Measurements from ENCODE around the gene KLK2. TPM values are rescaled to one million over a fixed set of nuclear protein-coding genes. Genes with fewer than 3 reads are reported as not detected.

The KLK2 gene
- total and polyA plus RNA-seq, 10 donors: 0.37 to 1.2 (median 0.65) TPM; not detected in 5

- DNase-seq: no peak
- 52 to 79% (median 63%) methylated on average over 4 of the region's 4 CpGs for WGBS, 5 donors
- no peak overlapping the region for H3K27ac ChIP-seq
- H3K4me3 ChIP-seq: no peak overlapping the region
- H3K9me3 ChIP-seq: no peaks in the 10 kb centered on the region
- H3K27me3 ChIP-seq (replicated peaks in 1 of 7): peaks cover 0 to 91% (median 35%) of the 10 kb centered on the region in 7 donors
- TF ChIP-seq CTCF (IDR thresholded peaks at IDR 0.05 in 8 of 11, conservative IDR thresholded peaks at IDR 0.05 in 3 of 11) (no peak), POLR2AphosphoS5 (IDR thresholded peaks at IDR 0.05) (no peak), POLR2A (IDR thresholded peaks at IDR 0.05) (no peak)
- no peaks in the 10 kb centered on the region for H3K36me3 ChIP-seq
- peaks cover 0 to 9% (median 0%) of the 10 kb centered on the region in 6 donors for H3K4me1 ChIP-seq
- intact Hi-C loops (cut with DNase I; ENCODE audit: low total_unique reads): no loop called here
These were observed 37.5 kb downstream of the KLK2 start for GRCh38 chr19:50910722-50911121.

GRCh38 chr19:50911206-50912101 is 38.2 kb downstream of the KLK2 start, which contains the start of gene KLK4:
Gene KLK4, minus strand, starts transcription at chr19:50911395. Its CDS starts 657 bp downstream, at chr19:50910738.
- no peak for DNase-seq
- 52 to 68% (median 62%) methylated on average over 8 to 9 of the region's 9 CpGs for WGBS, 5 donors
- no peak for TF ChIP-seq POLR2A (IDR thresholded peaks at IDR 0.05)
- TF ChIP-seq CTCF (IDR thresholded peaks at IDR 0.05 in 8 of 11, conservative IDR thresholded peaks at IDR 0.05 in 3 of 11): no peak
- no peak for TF ChIP-seq POLR2AphosphoS5 (IDR thresholded peaks at IDR 0.05)
- Histone ChIP-seq H3K27me3 (replicated peaks in 1 of 7) (peaks cover 3 to 91% (median 32%) of the 10 kb centered on the region in 7 donors), H3K4me3 (no peak within 1 kb of the TSS), H3K27ac (no peak within 1 kb of the TSS), H3K4me1 (peaks cover 0 to 9% (median 0%) of the 10 kb centered on the region in 6 donors), H3K36me3 (no peaks in the 10 kb centered on the region), H3K9me3 (no peaks in the 10 kb centered on the region)
- intact Hi-C loops (cut with DNase I; ENCODE audit: low total_unique reads): no loop called here

GRCh38 chr19:50912102-50912599 is 38.9 kb downstream of the KLK2 start:
- peaks cover 3 to 92% (median 32%) of the 10 kb centered on the region in 7 donors for H3K27me3 ChIP-seq (replicated peaks in 1 of 7)
- H3K4me1 ChIP-seq: peaks cover 0 to 9% (median 0%) of the 10 kb centered on the region in 6 donors
- H3K27ac ChIP-seq: no peak overlapping the region
- intact Hi-C loops (cut with DNase I; ENCODE audit: low total_unique reads): no loop called here
- no peaks in the 10 kb centered on the region for H3K36me3 ChIP-seq
- no peak for TF ChIP-seq CTCF (IDR thresholded peaks at IDR 0.05 in 8 of 11, conservative IDR thresholded peaks at IDR 0.05 in 3 of 11)
- TF ChIP-seq POLR2A (IDR thresholded peaks at IDR 0.05): no peak
- TF ChIP-seq POLR2AphosphoS5 (IDR thresholded peaks at IDR 0.05): no peak
- no peak overlapping the region for H3K4me3 ChIP-seq
- H3K9me3 ChIP-seq: no peaks in the 10 kb centered on the region
- 16 to 24% (median 23%) methylated on average over 20 to 21 of the region's 21 CpGs for WGBS, 5 donors
- DNase-seq: no peak

All from spleen (tissue), 11 donors.